GM10266 (cell line): ENCODE measurements around the gene CHI3L1.

Experiments used
- DNase-seq: peaks from one replicate; pipeline ENCODE4 v3.0.0; 2012; ENCODE audit errors: extremely low spot score
- TF ChIP-seq, protein P1 (sequence below): IDR thresholded peaks from 2 replicates; pipeline ENCODE4 v1.5.1; 2012; ENCODE audit warnings: mild to moderate bottlenecking, low read depth; ENCODE audit not compliant: control insufficient read depth, insufficient read depth; ENCODE audit errors: missing control alignments

The CHI3L1 gene

DNA sequence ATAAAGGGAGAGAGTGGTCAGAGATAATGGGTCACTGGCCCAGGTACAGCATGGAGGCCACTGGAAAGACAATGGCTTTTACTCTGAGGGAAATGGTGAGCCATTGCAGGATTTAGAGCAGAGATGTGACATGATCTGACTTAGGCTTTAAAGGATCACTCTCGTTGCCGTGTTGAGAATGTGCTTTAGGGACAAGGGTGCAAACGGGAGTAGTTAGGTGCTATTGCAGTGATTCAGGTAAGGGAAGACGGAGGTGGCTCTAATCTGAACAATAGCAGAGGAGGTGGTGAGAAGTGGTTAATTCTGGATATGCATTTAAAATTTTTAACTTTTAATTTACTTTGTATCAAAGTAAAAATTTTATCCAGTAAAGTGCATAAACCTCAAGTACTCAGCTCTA is 49.2 kb downstream of the CHI3L1 start:
- DNase-seq: no peak
- TF ChIP-seq, protein P1, sequence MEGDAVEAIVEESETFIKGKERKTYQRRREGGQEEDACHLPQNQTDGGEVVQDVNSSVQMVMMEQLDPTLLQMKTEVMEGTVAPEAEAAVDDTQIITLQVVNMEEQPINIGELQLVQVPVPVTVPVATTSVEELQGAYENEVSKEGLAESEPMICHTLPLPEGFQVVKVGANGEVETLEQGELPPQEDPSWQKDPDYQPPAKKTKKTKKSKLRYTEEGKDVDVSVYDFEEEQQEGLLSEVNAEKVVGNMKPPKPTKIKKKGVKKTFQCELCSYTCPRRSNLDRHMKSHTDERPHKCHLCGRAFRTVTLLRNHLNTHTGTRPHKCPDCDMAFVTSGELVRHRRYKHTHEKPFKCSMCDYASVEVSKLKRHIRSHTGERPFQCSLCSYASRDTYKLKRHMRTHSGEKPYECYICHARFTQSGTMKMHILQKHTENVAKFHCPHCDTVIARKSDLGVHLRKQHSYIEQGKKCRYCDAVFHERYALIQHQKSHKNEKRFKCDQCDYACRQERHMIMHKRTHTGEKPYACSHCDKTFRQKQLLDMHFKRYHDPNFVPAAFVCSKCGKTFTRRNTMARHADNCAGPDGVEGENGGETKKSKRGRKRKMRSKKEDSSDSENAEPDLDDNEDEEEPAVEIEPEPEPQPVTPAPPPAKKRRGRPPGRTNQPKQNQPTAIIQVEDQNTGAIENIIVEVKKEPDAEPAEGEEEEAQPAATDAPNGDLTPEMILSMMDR: no peak

DNA sequence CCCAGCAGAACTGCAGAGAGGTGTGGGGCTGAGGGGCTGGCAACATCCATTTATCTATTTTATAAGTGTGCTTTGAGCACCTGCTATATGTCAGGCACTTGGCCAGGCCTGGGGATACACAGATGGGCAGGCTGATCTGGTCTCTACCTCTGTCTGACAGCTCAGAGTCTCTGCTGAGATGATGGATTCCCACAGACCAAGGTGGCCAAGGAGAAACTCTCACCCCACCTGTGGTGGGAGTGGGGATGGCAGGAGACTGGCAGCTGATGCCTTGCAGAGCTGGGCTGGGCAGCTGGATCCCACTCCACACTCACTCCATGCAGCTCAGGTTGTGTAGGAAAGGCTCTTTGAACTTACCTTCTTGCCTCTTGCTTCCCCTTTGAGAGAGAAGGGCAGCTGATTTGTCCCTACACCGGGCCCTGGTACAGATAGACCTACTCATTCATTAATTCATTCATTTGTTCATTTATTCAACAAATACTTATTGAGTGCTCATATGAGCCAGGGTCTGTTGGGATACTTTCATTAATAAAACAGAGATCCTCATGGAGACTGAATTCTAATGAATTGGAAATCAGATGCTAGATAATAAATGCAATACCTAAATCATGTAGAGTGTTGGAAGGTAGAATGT is 50.0 kb downstream of the CHI3L1 start:
- DNase-seq: no peak
- TF ChIP-seq, protein P1: no peak

DNA sequence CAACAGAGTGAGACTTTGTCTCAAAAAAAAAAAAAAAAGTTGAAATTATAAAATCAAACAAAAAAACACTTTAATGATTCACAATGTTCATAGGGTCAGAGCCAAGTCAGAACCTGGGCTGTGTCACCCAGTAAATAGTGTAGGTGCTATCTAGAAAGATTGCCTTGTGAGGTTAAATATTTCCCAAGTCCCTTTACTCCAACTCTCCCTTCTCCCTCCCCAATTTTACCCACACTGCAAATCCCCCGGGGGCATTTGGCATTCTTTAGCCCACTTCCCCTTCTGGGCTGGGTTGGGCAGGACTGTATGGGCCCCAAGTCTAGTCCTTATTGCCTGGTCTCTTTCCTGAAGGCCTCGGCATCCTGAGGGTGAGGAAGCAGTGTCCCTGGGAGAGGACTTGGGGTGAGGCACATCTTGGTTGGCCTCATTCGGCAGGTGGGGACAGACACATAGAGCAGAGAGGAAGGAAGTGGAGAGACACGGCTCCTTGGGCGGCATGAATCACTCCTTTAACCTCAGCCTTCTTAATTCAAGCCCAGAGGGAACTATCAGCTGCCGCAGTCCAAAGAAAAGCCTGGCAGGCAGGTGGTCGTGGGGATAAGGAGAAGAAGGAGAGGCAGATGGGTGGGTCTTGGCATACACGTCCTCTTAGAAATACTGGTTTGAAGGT is 50.7 kb downstream of the CHI3L1 start:
- TF ChIP-seq, protein P1: no peak
- no peak for DNase-seq

DNA sequence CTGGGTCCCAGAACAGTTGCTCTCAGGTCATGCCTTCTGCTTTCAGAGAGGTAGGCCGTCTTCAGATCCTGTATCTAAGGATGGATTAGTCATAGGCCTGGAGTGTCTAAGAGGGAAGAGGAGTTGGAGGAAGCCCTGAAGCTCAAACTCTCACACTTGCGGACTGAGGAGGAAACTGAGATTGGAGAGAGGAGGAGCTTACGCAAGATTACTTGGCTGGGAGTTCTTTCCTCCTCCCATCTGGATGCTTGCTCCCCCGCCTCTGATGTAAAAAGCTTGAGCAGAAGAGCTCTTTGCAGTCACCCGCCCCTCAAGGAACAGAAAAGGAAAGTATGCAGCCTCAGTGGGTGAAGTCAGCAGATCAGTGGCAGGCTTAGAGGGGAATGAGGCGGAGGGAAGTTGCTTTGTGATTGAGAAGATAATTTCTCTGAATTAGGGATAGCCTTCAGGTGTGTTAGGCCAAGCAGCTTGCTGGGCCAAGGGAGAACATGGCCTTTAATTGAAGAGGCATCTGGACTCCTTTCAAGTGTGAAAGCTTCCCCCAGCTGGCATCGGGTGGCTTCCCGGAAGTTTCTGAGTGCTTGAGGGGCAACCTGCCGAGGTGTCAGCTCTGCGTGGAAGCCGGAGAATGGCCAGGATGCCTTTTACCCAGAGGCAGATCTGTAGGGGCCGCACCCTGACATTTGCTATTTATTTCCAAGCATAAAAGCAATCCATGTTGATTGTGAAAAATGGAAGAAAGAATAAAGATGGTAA is 52.4 kb downstream of the CHI3L1 start:
- TF ChIP-seq, protein P1: no peak
- DNase-seq: no peak

DNA sequence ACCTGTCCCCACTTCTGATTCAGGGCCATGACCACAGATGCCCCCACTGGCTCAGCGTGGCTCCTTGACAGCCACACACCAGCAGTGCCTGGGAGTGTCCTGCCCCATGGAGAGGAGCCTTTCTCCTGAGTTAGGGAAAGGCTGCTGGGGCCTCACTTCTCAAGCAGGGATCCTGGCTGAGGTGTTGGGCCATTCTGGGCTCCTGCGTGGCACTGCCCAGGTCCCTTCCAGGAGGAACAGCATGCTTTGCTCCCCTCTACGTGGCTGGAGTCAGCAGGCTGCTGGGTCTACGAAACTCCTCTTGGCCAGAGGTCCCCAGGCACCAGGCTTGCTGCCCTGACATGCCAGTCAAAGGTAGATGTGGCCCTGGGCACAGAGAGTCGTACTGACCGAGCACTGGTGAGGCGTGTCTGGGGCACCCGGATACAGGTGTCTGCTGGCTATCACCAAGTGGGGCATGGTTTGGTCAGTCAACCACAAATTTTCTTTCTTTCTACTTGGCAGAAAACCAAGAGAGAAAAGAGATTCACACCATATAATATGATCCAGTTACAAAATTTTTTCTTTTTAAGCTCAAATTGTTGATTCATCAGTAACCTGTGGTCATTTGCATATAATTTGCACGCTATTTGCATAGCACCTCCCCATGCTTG is 54.8 kb downstream of the CHI3L1 start:
- DNase-seq: no peak
- TF ChIP-seq, protein P1: no peak

DNA sequence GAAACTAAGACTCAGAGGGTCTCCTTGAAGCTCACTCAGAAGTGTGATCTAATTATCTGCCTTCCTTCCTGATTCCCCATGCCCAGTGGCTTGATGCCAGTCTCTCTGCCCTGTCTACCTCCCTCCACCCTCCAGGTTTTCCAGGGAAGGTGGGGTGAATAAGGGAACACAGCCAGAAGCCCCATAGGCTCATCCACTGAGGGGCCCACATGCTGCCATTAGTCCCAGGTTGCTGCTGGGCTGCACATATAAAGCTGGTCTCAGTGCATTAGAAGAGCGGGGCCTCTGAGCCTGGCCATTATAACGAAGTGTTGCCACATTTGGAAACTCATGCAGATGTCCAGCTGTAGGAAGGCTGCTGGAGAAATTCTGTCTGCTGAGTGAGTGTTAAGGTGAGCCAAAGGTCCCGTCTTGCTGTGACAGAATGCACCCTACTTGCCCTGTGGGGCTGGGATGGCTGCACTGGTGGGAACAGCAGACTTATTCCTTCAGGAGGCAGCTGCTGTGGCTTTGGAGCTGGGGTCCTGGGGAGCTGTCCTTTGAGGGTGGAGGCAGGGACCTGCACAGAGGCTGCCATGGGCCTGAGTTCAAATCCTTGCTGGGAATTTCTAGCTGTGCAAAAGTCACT is 56.0 kb downstream of the CHI3L1 start:
- TF ChIP-seq, protein P1: no peak
- no peak for DNase-seq
